NB4 (cell line): ENCODE data around the gene MRPL54.

ENCODE experiments used
- MYC ChIP-seq: IDR thresholded peaks from 2 replicates; pipeline ENCODE4 v1.6.1; 2011; ENCODE audit warnings: low read depth, low read length
- POLR2A ChIP-seq: IDR thresholded peaks from 2 replicates; pipeline ENCODE4 v1.6.1; 2011; ENCODE audit warnings: mild to moderate bottlenecking; ENCODE audit not compliant: insufficient read length; ENCODE audit errors: extremely low read depth
- TF ChIP-seq, protein P1 (sequence below): IDR thresholded peaks from one replicate; pipeline ENCODE4 v1.5.1; 2012; ENCODE audit warnings: low read depth, low read length
- TF ChIP-seq, protein P2 (sequence below): IDR thresholded peaks from 2 replicates; pipeline ENCODE4 v1.6.1; 2011; ENCODE audit warnings: low read depth, low read length

DNA sequence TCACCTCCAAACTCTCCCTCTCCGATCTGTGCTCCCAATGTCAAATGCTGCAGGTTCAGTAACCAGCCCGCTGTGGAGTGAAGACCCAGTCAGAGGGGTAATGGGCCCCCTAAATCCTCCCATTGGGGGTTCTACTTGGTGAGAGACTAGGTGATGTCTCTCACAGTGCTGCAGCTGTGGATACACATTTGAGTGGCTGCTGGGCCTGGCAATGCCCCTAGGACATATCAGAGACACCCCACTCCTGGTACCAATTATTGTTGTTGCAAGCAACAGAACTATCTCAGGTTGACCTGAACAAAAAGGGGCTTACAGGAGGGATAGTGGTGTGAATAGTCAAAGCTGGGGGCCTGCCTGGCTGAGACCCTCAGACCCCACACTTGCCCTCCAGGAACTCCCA is 19.1 kb downstream of the MRPL54 start:
- TF ChIP-seq, protein P1, sequence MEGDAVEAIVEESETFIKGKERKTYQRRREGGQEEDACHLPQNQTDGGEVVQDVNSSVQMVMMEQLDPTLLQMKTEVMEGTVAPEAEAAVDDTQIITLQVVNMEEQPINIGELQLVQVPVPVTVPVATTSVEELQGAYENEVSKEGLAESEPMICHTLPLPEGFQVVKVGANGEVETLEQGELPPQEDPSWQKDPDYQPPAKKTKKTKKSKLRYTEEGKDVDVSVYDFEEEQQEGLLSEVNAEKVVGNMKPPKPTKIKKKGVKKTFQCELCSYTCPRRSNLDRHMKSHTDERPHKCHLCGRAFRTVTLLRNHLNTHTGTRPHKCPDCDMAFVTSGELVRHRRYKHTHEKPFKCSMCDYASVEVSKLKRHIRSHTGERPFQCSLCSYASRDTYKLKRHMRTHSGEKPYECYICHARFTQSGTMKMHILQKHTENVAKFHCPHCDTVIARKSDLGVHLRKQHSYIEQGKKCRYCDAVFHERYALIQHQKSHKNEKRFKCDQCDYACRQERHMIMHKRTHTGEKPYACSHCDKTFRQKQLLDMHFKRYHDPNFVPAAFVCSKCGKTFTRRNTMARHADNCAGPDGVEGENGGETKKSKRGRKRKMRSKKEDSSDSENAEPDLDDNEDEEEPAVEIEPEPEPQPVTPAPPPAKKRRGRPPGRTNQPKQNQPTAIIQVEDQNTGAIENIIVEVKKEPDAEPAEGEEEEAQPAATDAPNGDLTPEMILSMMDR = no peak
- TF ChIP-seq, protein P2, sequence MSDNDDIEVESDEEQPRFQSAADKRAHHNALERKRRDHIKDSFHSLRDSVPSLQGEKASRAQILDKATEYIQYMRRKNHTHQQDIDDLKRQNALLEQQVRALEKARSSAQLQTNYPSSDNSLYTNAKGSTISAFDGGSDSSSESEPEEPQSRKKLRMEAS = no peak
- TF ChIP-seq POLR2A = no peak
- no peak for TF ChIP-seq MYC
